Activated naive CD4-positive, alpha-beta T cell treated with anti-CD3 and anti-CD28 coated beads, Interleukin-2, amount 50 U/mL, for 16 hours (primary cell): ENCODE measurements around the gene SOX15.
"Not testable (repeated sequence)": the region's sequence is repeated elsewhere in the genome, so short reads cannot be mapped to it uniquely, and the experiment has no call there.

Source experiments
- DNase-seq: peaks from one replicate; pipeline ENCODE4 v3.0.0-alpha.2; 2020

The SOX15 gene

GRCh38 chr17:7606280-7606679, 16.4 kb upstream of the SOX15 start:
- no peak for DNase-seq

DNA sequence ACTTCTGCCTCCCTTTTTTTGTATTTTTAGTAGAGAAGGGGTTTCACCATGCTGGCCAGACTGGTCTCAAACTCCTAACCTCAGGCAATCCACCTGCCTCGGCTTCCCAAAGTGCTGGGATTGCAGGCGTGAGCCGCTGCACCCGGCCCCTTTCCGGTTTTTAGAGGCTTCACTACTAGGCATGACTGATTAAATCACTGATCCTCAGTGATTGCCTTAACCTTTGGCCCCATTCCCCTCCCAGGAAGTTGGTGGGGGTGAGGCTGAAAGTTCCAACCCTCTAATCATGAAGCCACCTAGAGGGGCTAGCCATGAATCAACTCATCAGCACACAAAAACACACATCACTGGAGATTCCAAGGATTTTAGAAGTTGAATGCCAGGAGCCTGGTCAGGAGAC, 7.7 kb upstream of the SOX15 start:
- not testable (repeated sequence) for DNase-seq

DNA sequence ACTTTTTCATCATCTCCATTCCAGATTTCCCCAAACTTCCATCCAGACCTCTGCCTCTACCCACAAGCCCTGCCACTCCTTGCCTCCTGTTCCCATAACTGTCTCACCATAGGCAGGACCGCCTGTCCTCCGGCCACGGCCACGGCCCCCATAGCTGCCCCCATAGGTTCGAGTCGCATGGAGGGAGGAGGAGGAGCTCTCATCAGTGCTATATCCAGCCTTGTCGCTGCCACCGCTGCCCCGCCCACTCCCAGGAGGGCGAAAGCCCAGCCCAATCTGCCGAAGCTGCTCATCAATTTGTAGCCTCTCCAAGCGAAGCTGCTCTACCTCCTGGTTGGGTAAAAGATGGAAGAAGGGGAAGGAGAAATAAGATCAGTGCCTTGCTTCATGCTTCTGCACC, 3.4 kb upstream of the SOX15 start:
- DNase-seq = no peak

- no peak for DNase-seq
Measured at GRCh38 chr17:7592422-7593021, 2.6 kb upstream of the SOX15 start.

GRCh38 chr17:7591596-7591995, 1.7 kb upstream of the SOX15 start:
- DNase-seq = no peak

DNA sequence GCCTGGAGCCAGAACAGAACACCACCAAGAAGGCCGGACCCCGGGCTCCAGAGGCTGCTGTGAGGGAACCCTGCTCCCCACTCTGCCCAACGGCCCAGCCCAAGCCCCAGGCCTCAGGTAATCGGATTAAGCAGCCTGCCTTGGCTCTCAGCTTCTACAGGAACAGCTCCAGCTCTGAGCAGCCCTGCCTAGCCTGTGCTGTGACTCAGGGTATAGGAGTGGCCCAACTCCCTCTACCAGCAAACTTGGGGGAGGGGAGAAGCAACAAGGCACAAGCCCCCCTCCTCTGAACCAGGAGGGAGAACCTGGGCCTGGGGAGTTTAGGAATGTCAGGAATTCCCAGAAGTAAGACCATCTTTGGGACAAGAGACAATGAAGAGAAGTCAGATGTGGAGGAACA, 849 bp upstream of the SOX15 start:
- no peak for DNase-seq

DNA sequence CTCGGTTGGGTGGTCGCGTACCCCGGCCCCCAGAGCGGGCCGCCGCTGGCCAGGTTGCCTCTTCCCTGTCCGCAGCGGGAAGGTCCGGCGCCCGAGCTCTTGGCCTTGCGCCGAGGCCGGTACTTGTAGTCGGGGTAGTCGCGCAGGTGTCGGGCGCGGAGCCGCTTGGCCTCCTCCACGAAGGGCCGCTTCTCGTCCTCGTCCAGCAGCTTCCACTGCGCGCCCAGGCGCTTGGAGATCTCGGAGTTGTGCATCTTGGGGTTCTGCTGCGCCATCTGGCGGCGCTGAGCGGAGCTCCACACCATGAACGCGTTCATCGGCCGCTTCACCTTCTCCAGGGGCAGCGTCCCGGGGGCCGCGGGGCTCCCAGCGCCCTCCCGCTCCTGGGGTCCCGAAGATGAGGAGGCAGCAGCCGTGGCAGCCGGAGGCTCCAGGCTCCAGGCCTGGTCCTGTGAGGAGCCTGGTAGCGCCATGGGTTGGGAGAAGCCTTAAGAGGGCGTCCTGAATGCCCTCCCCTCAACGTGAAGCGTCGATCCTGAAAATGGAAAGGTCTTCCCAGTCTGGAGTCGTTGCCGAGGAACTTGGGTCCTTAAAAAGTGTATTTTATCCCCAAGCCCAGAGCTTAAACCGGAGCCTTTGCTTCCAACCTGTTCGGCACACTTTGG, 558 bp downstream of the SOX15 start:
- peak; percentile 70 for DNase-seq

DNA sequence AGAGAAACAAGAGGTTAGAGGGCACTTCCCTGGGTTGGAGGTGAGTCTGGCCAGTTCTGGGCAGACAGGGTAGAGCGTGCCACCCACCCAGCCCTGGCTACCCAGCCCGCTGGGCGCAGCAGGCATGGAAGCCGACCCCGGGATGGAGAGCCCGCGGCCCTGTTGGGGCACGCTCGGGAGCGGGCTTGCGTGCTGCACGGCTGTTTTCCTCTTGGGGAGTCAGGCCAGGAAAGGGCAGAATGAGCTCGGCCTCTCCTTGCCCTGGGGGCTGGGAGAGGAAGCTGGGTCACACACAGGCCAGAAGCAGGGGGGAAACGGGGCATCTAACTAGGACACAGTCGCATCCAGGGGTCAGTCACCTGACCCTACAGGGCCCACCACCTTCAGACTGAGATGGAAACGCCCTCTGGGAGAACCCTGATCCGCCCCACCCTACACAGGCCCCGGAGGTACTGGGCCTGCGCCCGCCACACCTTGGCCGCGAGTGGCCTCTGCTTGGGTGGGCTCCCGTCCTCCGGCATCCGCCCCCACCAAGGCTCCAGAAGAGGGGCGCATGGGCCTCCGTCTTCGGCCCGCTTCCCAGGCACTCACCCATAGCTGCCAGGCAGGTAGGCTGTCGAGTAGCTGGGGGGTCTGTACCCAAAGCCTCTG, 1.2 kb downstream of the SOX15 start:
- DNase-seq = no peak

- no peak for DNase-seq
Measured at GRCh38 chr17:7587420-7588151, 2.3 kb downstream of the SOX15 start.

DNA sequence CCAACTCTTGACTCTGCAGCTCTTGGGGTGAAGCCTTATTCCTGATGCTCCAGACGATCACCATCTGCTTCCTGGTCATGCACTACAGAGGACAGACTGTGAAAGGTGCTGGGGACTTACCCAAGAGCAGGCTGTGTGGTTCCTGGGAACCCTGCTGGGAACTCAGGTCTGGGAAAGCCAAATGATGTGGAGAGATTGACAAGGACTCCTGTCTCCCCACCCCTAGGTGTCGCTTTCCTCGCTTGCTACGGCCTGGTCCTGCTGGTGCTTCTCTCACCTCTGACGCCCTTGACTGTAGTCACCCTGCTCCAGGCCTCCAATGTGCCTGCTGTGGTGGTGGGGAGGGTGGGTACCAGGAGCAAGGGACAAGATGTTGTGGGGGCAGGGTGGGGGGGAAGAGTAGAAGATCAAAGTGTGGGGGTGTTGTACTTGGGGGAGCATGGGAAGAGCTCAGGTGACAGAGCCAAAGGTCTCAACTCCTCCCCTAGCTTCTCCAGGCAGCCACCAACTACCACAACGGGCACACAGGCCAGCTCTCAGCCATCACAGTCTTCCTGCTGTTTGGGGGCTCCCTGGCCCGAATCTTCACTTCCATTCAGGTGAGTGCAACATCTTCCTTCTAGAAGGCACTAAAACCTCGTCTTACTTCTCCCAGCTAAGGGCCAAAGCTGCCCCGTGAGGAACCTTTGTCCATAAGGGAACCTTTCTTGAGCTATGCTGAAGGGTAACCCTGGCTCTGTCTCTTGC, 3.0 kb downstream of the SOX15 start:
- DNase-seq = no peak

GRCh38 chr17:7583253-7584109, 6.4 kb downstream of the SOX15 start, which contains the start of gene MPDU1:
MPDU1 (plus strand) TSS chr17:7583852; CDS start chr17:7583863, 11 bp downstream.
- DNase-seq = peak; percentile 95

GRCh38 chr17:7582396-7583252, 7.3 kb downstream of the SOX15 start:
- DNase-seq = no peak

DNA sequence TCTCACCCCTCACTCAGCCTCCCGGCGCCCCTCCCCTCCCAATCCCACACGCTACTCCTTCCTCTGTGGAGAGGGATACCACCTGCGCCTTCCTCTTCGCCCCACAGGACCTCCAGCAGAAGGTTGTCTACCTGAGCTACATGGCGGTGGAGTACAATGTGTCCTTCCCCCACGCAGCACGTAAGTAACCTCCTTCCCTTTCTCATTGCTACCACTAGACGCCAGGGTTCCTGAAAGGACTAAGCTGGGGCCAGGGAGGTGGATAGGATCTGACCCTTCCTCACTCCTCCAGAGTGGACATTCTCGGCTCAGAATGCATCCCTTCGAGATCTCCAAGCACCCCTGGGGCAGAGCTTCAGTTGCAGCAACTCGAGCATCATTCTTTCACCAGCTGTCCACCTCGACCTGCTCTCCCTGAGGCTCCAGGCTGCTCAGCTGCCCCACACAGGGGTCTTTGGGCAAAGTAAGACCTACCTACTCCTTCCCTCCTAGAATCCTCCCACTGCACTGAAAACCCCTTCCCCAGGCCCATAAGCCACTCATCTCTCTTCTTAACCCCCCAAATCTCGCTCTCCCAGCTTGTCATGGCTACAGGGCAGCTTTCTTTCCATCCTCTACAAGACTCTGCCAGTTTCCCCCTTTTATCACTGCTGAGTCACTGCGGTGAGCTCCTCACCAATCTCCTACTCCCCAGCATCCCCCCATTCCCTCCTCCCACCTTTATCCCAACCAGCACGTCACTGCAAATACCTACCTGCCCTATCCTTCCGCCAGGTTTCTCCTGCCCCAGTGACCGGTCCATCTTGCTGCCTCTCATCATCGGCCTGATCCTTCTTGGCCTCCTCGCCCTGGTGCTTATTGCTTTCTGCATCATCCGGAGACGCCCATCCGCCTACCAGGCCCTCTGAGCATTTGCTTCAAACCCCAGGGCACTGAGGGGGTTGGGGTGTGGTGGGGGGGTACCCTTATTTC, 9.0 kb downstream of the SOX15 start:
- DNase-seq = no peak

DNA sequence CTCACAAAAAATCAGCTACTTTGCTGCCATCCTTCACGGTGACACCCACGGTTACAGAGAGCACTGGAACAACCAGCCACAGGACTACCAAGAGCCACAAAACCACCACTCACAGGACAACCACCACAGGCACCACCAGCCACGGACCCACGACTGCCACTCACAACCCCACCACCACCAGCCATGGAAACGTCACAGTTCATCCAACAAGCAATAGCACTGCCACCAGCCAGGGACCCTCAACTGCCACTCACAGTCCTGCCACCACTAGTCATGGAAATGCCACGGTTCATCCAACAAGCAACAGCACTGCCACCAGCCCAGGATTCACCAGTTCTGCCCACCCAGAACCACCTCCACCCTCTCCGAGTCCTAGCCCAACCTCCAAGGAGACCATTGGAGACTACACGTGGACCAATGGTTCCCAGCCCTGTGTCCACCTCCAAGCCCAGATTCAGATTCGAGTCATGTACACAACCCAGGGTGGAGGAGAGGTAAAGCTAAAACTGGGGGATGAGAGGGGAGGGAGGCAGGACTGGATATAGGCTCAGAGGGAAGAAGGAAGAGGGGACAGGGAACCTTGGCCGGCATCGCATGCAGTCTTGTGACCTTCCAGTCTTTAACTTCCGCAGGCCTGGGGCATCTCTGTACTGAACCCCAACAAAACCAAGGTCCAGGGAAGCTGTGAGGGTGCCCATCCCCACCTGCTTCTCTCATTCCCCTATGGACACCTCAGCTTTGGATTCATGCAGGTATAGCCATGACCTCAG, 9.9 kb downstream of the SOX15 start:
- DNase-seq = no peak

GRCh38 chr17:7579001-7579833, 10.7 kb downstream of the SOX15 start, which contains the start of gene CD68:
CD68 (plus strand) TSS chr17:7579638; CDS start chr17:7579678, 40 bp downstream.
- peak; percentile 73 for DNase-seq

- DNase-seq = no peak
Measured at GRCh38 chr17:7577327-7578199, 12.3 kb downstream of the SOX15 start.
